ENCODE results near the gene CDH15. TPM values are rescaled to one million over a fixed set of nuclear protein-coding genes. Genes with fewer than 3 reads are reported as not detected.

CDH15 gene
- total and polyA plus RNA-seq, 9 of the 15 experiments (the other 6 are each of a cell fraction or from before 2014, with no cell fraction given) = 0.07 to 0.18 TPM; not detected in 7

- TF ChIP-seq CTBP1 (IDR thresholded peaks at IDR 0.05; ENCODE audit: borderline replicate concordance) (peak; percentile 70), ZNF232 (CRISPR knock-in tag; IDR thresholded peaks at IDR 0.05) (0 out of 2 replicates have a peak, but pooled peaks have one; percentile 57), MEIS2 (IDR thresholded peaks at IDR 0.05; ENCODE audit: partially characterized antibody) (peak; percentile 32), MED1 (CRISPR knock-in tag; IDR thresholded peaks at IDR 0.05; ENCODE audit: borderline replicate concordance) (0 out of 2 replicates have a peak, but pooled peaks have one; percentile 68), CREM (IDR thresholded peaks at IDR 0.05; ENCODE audit: low read depth) (0 out of 2 replicates have a peak, but pooled peaks have one; percentile 6), ZKSCAN1 (IDR thresholded peaks at IDR 0.05; ENCODE audit: low read depth, low read length) (peak; percentile 99), EGR1 (conservative IDR thresholded peaks at IDR 0.05) (peak; percentile 81), MAX (CRISPR knock-in tag; IDR thresholded peaks at IDR 0.05) (peak; percentile 61), ZNF280A (IDR thresholded peaks at IDR 0.05; ENCODE audit: low read depth, partially characterized antibody) (peak; percentile 40), CHD4 (IDR thresholded peaks at IDR 0.05; ENCODE audit: insufficient read depth, insufficient replicate concordance, low read depth, low read length, poor library complexity, severe bottlenecking) (peak; percentile 82), E2F5 (CRISPR knock-in tag; IDR thresholded peaks at IDR 0.05) (0 out of 2 replicates have a peak, but pooled peaks have one; percentile 80), SP1 (CRISPR knock-in tag; IDR thresholded peaks at IDR 0.05) (peak; percentile 39; the same call in 1 of the 2 replicates), ZKSCAN8 (CRISPR knock-in tag; IDR thresholded peaks at IDR 0.05) (peak; percentile 45; the same call in 1 of the 2 replicates), U2AF2 (optimal IDR thresholded peaks at IDR 0.05; ENCODE audit: low read depth, low read length) (no peak), FOXP4 (CRISPR knock-in tag; IDR thresholded peaks at IDR 0.05; ENCODE audit: borderline replicate concordance) (peak; percentile 65; the same call in 1 of the 2 replicates), MXI1 (IDR thresholded peaks at IDR 0.05; ENCODE audit: low read depth, low read length) (no peak), ZNF644 (tag; IDR thresholded peaks at IDR 0.05; ENCODE audit: low read depth) (peak; percentile 59; the same call in 1 of the 2 replicates), ZNF263 (CRISPR knock-in tag; IDR thresholded peaks at IDR 0.05; ENCODE audit: borderline replicate concordance) (peak; percentile 72; the same call in 1 of the 2 replicates), ZNF778 (CRISPR knock-in tag; IDR thresholded peaks at IDR 0.05) (no peak), RCOR1 (IDR thresholded peaks at IDR 0.05; ENCODE audit: borderline replicate concordance in 1 of 2, low read depth in 2 of 2, low read length in 2 of 2) (0 out of 4 replicates have a peak, but pooled peaks of 1 of the 2 experiments have one; percentile 7), TOE1 (IDR thresholded peaks at IDR 0.05; ENCODE audit: borderline replicate concordance) (no peak), TOE1 (CRISPR knock-in tag; IDR thresholded peaks at IDR 0.05; ENCODE audit: borderline replicate concordance, low read depth) (0 out of 2 replicates have a peak, but pooled peaks have one; percentile 58), KDM1A (IDR thresholded peaks at IDR 0.05) (0 out of 4 replicates have a peak, but pooled peaks of 1 of the 2 experiments have one; percentile 45)
Observed at GRCh38 chr16:89187032-89187769, 15.7 kb downstream of the CDH15 start (continued).

All from K562 (cell line).